HFF-Myc (cell line): Measurements from ENCODE around the gene FZD8.

Experiments
- DNase-seq: peaks from one replicate; pipeline ENCODE4 v3.0.0-alpha.2; 2011; ENCODE audit warnings: low read depth; ENCODE audit errors: extremely low read depth
- H3K4me3 ChIP-seq: replicated peaks from 2 replicates; pipeline ENCODE4 v1.5.1; 2011; ENCODE audit warnings: low read depth, mild to moderate bottlenecking, control low read depth, low read length
- CTCF ChIP-seq: IDR thresholded peaks from 2 replicates; pipeline ENCODE4 v1.5.1; 2012; ENCODE audit warnings: mild to moderate bottlenecking, low read depth, low read length, control low read depth; ENCODE audit errors: missing control alignments

The FZD8 gene

GRCh38 chr10:35674843-35675242 is 32.7 kb upstream of the FZD8 start:
- no peak overlapping the region for H3K4me3 ChIP-seq
- DNase-seq, result no peak
- TF ChIP-seq CTCF, result no peak

- no peak overlapping the region for H3K4me3 ChIP-seq
- no peak for TF ChIP-seq CTCF
- DNase-seq, result no peak
These were observed 27.0 kb upstream of the FZD8 start for GRCh38 chr10:35668865-35669650.

- no peak overlapping the region for H3K4me3 ChIP-seq
- no peak for TF ChIP-seq CTCF
- no peak for DNase-seq
These were observed 25.9 kb upstream of the FZD8 start for GRCh38 chr10:35667971-35668370.

GRCh38 chr10:35667270-35667889 is 25.3 kb upstream of the FZD8 start:
- DNase-seq, result no peak
- TF ChIP-seq CTCF, result no peak
- H3K4me3 ChIP-seq, result no peak overlapping the region

GRCh38 chr10:35661236-35661635 is 19.1 kb upstream of the FZD8 start:
- DNase-seq, result no peak
- no peak overlapping the region for H3K4me3 ChIP-seq
- TF ChIP-seq CTCF, result no peak

- no peak for DNase-seq
- H3K4me3 ChIP-seq, result no peak overlapping the region
- no peak for TF ChIP-seq CTCF
These were observed 17.4 kb upstream of the FZD8 start for GRCh38 chr10:35659456-35659855.
